HG03565 (cell line): ENCODE measurements around the gene BTK.
"Not testable (repeated sequence)": the region's sequence is repeated elsewhere in the genome, so short reads cannot be mapped to it uniquely, and the experiment has no call there.

ENCODE experiments used
- ATAC-seq: cut with Tn5 transposase; IDR thresholded peaks from one replicate; pipeline ENCODE4 v1.9.1; 2021; ENCODE audit warnings: mild to moderate bottlenecking, moderate library complexity; ENCODE audit not compliant: unreplicated experiment

The BTK gene

DNA sequence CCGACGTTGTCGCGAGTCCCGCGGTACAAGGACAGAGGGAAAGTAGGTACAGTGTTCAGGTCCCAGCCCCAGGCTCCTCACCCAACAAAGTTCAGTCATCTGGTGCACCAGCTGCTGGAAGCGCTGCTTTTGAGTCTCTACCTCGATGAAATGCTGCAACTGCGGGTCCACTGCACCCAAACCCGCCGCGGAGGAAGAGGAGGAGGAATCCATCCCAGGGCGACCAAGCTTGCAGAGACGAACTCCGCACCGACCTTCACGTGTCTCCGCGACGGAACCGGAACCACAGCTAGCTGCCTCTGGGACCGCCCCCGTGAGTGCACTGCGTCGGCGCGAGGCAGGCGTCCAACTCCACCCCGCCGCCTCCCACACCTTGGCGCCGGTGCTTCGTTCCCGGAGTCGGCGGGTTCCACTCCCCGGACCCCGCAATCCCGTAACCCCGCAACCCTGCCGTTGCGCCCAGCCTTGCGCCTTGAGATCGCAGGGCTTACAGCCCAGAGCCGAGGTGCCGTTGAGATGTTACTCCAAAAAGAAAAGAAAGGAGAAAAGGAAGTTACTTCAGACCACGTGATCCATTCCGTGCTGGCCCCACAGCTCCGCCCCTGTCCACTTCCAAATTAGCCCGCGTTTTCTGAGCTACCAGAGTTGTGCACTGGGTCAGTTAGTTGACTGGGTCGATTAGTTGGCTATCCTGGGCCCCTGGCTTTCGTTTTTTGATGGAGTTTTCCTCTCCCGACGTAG is 37.4 kb downstream of the BTK start, which contains the start of gene TIMM8A:
TSS of gene TIMM8A (minus strand) at position 291 of the 741 bp plus-strand sequence. CDS start at position 213, 78 bp downstream.
- peak; percentile 89 for ATAC-seq

DNA sequence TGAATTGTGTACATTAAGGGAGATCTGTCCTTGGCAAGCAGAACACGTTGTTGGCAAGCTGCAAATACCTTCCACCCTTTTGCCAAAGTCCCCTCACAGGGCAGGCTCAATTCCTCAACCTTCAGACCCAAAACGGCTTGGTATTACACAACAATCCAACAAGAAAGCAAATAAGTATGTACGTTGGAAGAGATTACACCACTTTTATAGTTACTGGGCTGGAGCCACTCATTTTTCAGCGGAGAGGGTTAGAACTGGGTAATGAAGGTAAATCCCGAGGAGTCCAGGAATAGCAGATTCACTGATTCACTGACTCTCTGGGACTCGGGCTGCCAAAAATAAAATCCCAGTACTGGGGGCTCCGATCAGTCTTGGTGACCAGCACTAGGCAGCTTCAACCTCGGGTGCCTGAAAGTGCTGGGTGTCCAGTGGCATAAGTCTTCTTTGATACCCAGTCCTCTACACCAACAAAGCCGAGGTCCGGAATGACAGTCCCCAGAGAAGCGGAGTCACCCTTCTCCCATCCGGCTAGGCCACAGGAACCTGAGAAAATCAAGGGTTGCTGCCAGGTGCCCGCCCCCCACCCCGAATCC is 38.0 kb downstream of the BTK start:
- no peak for ATAC-seq

DNA sequence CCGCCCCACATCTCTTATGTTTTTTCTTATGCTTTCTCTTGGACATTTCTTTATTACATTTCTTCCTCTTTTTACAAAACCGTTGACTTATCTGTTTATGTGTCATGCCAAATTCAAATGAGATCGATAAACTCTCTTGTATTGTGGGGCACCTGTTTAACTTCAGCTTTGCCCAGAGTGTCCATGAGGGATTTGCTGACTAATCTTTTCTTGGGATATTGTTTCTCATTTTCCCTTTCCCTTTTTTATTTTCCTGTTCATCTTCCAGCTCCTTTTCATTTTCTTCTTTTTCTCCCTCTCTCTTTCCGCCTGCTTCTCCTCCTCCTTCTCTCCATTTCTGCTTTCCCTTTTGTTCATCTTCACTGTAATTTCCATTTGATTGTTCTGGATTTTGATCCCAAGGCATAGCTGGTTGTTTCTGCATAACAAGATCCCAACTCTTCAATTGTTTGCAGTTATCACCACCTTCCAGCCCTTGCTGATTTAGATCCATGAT is 48.2 kb downstream of the BTK start:
- ATAC-seq = no peak

DNA sequence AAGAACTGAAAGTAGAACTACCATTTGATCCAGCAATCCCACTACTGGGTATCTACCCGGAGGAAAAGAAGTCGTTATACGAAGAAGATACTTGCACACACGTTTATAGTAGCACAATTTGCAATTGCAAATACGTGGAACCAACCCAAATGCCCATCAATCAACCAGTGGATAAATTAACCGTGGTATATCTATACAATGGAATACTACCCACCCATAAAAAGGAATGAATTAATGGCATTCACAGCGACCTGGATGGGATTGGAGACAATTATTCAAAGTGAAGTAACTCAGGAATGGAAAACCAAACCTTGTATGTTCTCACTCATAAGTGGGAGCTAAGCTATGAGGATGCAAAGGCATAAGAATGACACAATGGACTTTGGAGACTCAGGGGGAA is 51.7 kb downstream of the BTK start:
- ATAC-seq = not testable (repeated sequence)

DNA sequence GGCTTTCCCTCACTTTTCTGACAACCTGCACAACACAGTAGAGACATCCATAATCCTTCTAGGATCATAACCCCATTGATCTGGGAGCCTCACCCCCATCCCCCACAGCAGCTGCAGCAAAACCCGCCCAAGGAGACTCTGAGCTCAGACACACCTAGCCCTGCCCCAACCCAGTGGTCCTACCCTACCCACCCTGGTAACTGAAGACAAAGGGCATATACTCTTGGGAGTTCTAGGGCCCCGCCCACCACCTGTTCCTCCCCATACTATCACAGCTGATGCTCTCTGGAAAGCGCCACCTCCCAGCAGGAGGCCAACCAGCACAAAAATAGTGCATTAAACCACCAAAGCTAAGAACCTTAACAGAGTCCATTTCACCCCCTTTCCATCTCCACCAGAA is 59.4 kb downstream of the BTK start:
- ATAC-seq = not testable (repeated sequence)

DNA sequence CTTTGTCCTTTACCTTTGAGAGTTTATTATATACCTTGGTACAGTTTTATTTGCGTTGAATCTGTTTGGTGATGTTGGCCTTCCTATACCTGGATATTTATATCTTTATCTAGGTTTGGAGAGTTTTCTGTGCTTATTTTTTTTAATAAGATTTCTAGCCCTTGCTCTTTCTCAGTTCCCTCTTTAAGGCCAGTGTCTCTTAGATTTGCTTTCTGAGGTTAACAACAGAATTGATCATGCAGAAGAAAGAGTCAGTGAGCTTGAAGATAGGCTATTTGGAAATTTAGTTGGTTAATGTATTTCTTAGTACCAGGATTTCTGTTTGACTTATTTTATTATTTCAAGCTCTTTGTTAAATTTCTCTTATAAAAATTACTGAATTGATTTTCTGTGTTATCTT is 82.2 kb downstream of the BTK start:
- ATAC-seq = no peak
